ENCODE measurements around the gene UROC1. TPM values are rescaled to one million over a fixed set of nuclear protein-coding genes. Genes with fewer than 3 reads are reported as not detected.

The UROC1 gene
- total RNA-seq, 1 experiment from 2014 or later = not detected

DNA sequence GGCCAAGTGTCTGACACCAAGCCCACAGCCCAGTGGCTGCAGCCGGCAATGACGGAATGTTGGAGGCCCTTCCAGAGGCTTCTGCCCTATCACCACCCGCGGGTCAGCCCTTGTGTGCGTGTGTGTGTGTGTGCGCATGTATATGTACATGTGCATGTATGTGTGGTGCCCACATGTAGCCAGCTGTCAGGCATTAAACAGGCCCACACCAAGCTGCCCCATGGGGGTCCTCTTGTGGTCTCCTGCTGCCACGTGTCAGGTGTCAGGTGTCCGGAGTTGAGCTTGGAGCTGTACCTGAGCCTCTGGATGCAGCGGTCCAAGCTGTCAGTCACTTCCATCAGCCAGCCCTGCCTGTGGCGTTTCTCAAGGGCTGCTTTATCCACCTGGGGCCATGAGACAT is 13.9 kb downstream of the UROC1 start:
- Histone ChIP-seq H3K9me3 (ENCODE audit: low read depth, low read length, poor library complexity, severe bottlenecking) (no peaks in the 10 kb centered on the region), H3K4me3 (ENCODE audit: low read depth, low read length, poor library complexity, severe bottlenecking) (no peak overlapping the region), H3K4me1 (ENCODE audit: insufficient read depth, low read length, poor library complexity, severe bottlenecking) (no peaks in the 10 kb centered on the region), H3K36me3 (ENCODE audit: insufficient read depth, low read length, poor library complexity, severe bottlenecking) (no peaks in the 10 kb centered on the region), H3K27me3 (replicated peaks; ENCODE audit: insufficient read depth, low read depth, low read length, poor library complexity) (peaks cover 4% of the 10 kb centered on the region), H3K27ac (ENCODE audit: low read depth, low read length, poor library complexity, severe bottlenecking) (no peak overlapping the region)
- BruUV-seq (replicated peaks) = no TSS peak
- no peak for TF ChIP-seq EZH2 (IDR thresholded peaks at IDR 0.05; ENCODE audit: borderline replicate concordance, low read depth, low read length, poor library complexity, severe bottlenecking)
- TF ChIP-seq, protein P1, sequence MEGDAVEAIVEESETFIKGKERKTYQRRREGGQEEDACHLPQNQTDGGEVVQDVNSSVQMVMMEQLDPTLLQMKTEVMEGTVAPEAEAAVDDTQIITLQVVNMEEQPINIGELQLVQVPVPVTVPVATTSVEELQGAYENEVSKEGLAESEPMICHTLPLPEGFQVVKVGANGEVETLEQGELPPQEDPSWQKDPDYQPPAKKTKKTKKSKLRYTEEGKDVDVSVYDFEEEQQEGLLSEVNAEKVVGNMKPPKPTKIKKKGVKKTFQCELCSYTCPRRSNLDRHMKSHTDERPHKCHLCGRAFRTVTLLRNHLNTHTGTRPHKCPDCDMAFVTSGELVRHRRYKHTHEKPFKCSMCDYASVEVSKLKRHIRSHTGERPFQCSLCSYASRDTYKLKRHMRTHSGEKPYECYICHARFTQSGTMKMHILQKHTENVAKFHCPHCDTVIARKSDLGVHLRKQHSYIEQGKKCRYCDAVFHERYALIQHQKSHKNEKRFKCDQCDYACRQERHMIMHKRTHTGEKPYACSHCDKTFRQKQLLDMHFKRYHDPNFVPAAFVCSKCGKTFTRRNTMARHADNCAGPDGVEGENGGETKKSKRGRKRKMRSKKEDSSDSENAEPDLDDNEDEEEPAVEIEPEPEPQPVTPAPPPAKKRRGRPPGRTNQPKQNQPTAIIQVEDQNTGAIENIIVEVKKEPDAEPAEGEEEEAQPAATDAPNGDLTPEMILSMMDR (conservative IDR thresholded peaks at IDR 0.05; ENCODE audit: low read depth, low read length) = no peak
- POLR2A ChIA-PET (ENCODE audit: low non-redundant PET) = no interaction called here
- no peak for DNase-seq (ENCODE audit: low spot score)
- intact Hi-C loops (cut with micrococcal nuclease; ENCODE audit: unreplicated experiment) = no loop called here
- CTCF ChIA-PET = no interaction called here

DNA sequence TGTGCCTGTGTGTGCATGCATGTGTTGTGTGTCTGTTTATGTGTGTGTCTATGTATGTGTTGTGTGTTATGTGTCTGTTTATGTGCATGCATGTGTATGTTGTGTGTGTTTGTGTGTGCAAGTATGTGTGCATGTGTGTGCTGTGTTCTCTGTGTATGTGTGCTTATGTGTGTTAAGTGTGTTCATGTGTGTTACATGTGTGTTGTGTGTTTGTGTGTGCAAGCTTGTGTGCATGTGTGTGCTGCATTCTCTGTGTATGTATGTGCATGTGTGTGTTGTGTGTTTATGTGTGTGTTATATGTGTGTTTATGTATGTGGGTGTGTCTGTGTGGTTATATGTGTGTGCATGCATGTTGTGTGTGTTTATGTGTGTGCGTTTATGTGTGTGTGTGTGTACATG is 14.9 kb downstream of the UROC1 start:
- no peak for DNase-seq (ENCODE audit: low spot score)
- H3K36me3 ChIP-seq (ENCODE audit: insufficient read depth, low read length, poor library complexity, severe bottlenecking) = no peaks in the 10 kb centered on the region
- no peak overlapping the region for H3K27ac ChIP-seq (ENCODE audit: low read depth, low read length, poor library complexity, severe bottlenecking)
- ChIA-PET POLR2A (ENCODE audit: low non-redundant PET) (no interaction called here), CTCF (no interaction called here)
- TF ChIP-seq, protein P1 (conservative IDR thresholded peaks at IDR 0.05; ENCODE audit: low read depth, low read length) = no peak
- TF ChIP-seq EZH2 (IDR thresholded peaks at IDR 0.05; ENCODE audit: borderline replicate concordance, low read depth, low read length, poor library complexity, severe bottlenecking) = no peak
- BruUV-seq (replicated peaks) = no TSS peak
- no peak overlapping the region for H3K4me3 ChIP-seq (ENCODE audit: low read depth, low read length, poor library complexity, severe bottlenecking)
- H3K27me3 ChIP-seq (replicated peaks; ENCODE audit: insufficient read depth, low read depth, low read length, poor library complexity) = peaks cover 4% of the 10 kb centered on the region
- no peaks in the 10 kb centered on the region for H3K4me1 ChIP-seq (ENCODE audit: insufficient read depth, low read length, poor library complexity, severe bottlenecking)
- intact Hi-C loops (cut with micrococcal nuclease; ENCODE audit: unreplicated experiment) = no loop called here
- H3K9me3 ChIP-seq (ENCODE audit: low read depth, low read length, poor library complexity, severe bottlenecking) = no peaks in the 10 kb centered on the region

DNA sequence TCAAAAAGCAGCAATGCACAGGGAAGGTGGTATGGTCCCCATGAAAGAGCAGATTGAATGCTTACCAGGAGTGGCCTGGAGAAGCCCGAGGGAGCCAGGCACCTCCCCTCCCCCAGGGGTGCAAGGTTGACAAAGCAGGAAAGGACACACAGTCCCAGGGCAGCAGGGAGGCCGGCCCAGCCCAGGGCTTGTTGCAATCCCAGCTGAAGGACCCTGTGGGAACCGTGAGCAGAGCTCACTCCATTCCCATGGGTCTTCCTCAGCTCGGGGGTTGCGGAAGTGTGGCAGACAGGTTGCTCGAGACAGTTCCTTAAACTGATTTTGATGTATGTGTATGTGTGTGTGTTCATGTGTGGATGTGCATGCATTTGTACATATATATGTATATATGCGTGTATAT is 15.8 kb downstream of the UROC1 start:
- no peak for TF ChIP-seq EZH2 (IDR thresholded peaks at IDR 0.05; ENCODE audit: borderline replicate concordance, low read depth, low read length, poor library complexity, severe bottlenecking)
- TF ChIP-seq, protein P1 (conservative IDR thresholded peaks at IDR 0.05; ENCODE audit: low read depth, low read length) = no peak
- Histone ChIP-seq H3K9me3 (ENCODE audit: low read depth, low read length, poor library complexity, severe bottlenecking) (no peaks in the 10 kb centered on the region), H3K4me3 (ENCODE audit: low read depth, low read length, poor library complexity, severe bottlenecking) (no peak overlapping the region), H3K4me1 (ENCODE audit: insufficient read depth, low read length, poor library complexity, severe bottlenecking) (no peaks in the 10 kb centered on the region), H3K27ac (ENCODE audit: low read depth, low read length, poor library complexity, severe bottlenecking) (no peak overlapping the region), H3K27me3 (replicated peaks; ENCODE audit: insufficient read depth, low read depth, low read length, poor library complexity) (peaks cover 4% of the 10 kb centered on the region), H3K36me3 (ENCODE audit: insufficient read depth, low read length, poor library complexity, severe bottlenecking) (no peaks in the 10 kb centered on the region)
- POLR2A ChIA-PET (ENCODE audit: low non-redundant PET) = no interaction called here
- BruUV-seq (replicated peaks) = no TSS peak
- CTCF ChIA-PET = no interaction called here
- intact Hi-C loops (cut with micrococcal nuclease; ENCODE audit: unreplicated experiment) = no loop called here
- DNase-seq (ENCODE audit: low spot score) = no peak
